Measurements from ENCODE around the gene CDH4.

The CDH4 gene

GRCh38 chr20:61733891-61734732 lies 482.1 kb downstream of the CDH4 start:
- Histone ChIP-seq H3K4me1 (no peaks in the 10 kb centered on the region), H3K4me3 (no peak overlapping the region), H3K36me3 (replicated peaks) (no peaks in the 10 kb centered on the region), H3K9me3 (no peaks in the 10 kb centered on the region), H3K27me3 (ENCODE audit: low read depth) (no peaks in the 10 kb centered on the region)
- in situ Hi-C loops (cut with MboI; ENCODE audit: low sequenced_read_pairs): no loop called here
- no peak for DNase-seq (ENCODE audit: low spot score in 2 of 2)

GRCh38 chr20:61734733-61735502 lies 482.9 kb downstream of the CDH4 start:
- Histone ChIP-seq H3K27me3 (ENCODE audit: low read depth) (no peaks in the 10 kb centered on the region), H3K4me1 (no peaks in the 10 kb centered on the region), H3K4me3 (no peak overlapping the region), H3K9me3 (no peaks in the 10 kb centered on the region), H3K36me3 (replicated peaks) (no peaks in the 10 kb centered on the region)
- in situ Hi-C loops (cut with MboI; ENCODE audit: low sequenced_read_pairs): no loop called here
- DNase-seq (ENCODE audit: low spot score in 2 of 2): no peak

- Histone ChIP-seq H3K27me3 (ENCODE audit: low read depth) (no peaks in the 10 kb centered on the region), H3K9me3 (no peaks in the 10 kb centered on the region), H3K36me3 (replicated peaks) (no peaks in the 10 kb centered on the region), H3K4me1 (no peaks in the 10 kb centered on the region), H3K4me3 (no peak overlapping the region)
- no peak for DNase-seq (ENCODE audit: low spot score in 2 of 2)
- in situ Hi-C loops (cut with MboI; ENCODE audit: low sequenced_read_pairs): no loop called here
Observed at GRCh38 chr20:61735503-61735785, 483.4 kb downstream of the CDH4 start.

GRCh38 chr20:61736001-61736635 lies 484.1 kb downstream of the CDH4 start:
- in situ Hi-C loops (cut with MboI; ENCODE audit: low sequenced_read_pairs): no loop called here

GRCh38 chr20:61736751-61737310 lies 484.8 kb downstream of the CDH4 start:
- in situ Hi-C loops (cut with MboI; ENCODE audit: low sequenced_read_pairs): no loop called here
- H3K4me1 ChIP-seq: no peaks in the 10 kb centered on the region
- DNase-seq (ENCODE audit: low spot score in 2 of 2): no peak
- H3K9me3 ChIP-seq: no peaks in the 10 kb centered on the region
- H3K36me3 ChIP-seq (replicated peaks): no peaks in the 10 kb centered on the region
- H3K4me3 ChIP-seq: no peak overlapping the region
- no peaks in the 10 kb centered on the region for H3K27me3 ChIP-seq (ENCODE audit: low read depth)

More at GRCh38 chr20:61736001-61736635, 484.1 kb downstream of the CDH4 start:
- H3K9me3 ChIP-seq: no peaks in the 10 kb centered on the region
- H3K4me3 ChIP-seq: no peak overlapping the region
- H3K4me1 ChIP-seq: no peaks in the 10 kb centered on the region
- H3K27me3 ChIP-seq (ENCODE audit: low read depth): no peaks in the 10 kb centered on the region
- DNase-seq (ENCODE audit: low spot score in 2 of 2): no peak
- no peaks in the 10 kb centered on the region for H3K36me3 ChIP-seq (replicated peaks)

GRCh38 chr20:61737346-61737745 lies 485.3 kb downstream of the CDH4 start:
- H3K36me3 ChIP-seq (replicated peaks): no peaks in the 10 kb centered on the region
- H3K4me1 ChIP-seq: no peaks in the 10 kb centered on the region
- H3K9me3 ChIP-seq: no peaks in the 10 kb centered on the region
- DNase-seq (ENCODE audit: low spot score in 2 of 2): no peak
- in situ Hi-C loops (cut with MboI; ENCODE audit: low sequenced_read_pairs): no loop called here
- no peaks in the 10 kb centered on the region for H3K27me3 ChIP-seq (ENCODE audit: low read depth)
- H3K4me3 ChIP-seq: no peak overlapping the region

- in situ Hi-C loops (cut with MboI; ENCODE audit: low sequenced_read_pairs): no loop called here
- Histone ChIP-seq H3K9me3 (no peaks in the 10 kb centered on the region), H3K4me3 (no peak overlapping the region), H3K4me1 (no peaks in the 10 kb centered on the region), H3K27me3 (ENCODE audit: low read depth) (no peaks in the 10 kb centered on the region), H3K36me3 (replicated peaks) (no peaks in the 10 kb centered on the region)
- no peak for DNase-seq (ENCODE audit: low spot score in 2 of 2)
Observed at GRCh38 chr20:61737812-61738443, 485.9 kb downstream of the CDH4 start.

GRCh38 chr20:61738601-61739069 lies 486.6 kb downstream of the CDH4 start:
- Histone ChIP-seq H3K36me3 (replicated peaks) (no peaks in the 10 kb centered on the region), H3K9me3 (no peaks in the 10 kb centered on the region), H3K27me3 (ENCODE audit: low read depth) (no peaks in the 10 kb centered on the region), H3K4me1 (no peaks in the 10 kb centered on the region), H3K4me3 (no peak overlapping the region)
- in situ Hi-C loops (cut with MboI; ENCODE audit: low sequenced_read_pairs): no loop called here
- DNase-seq (ENCODE audit: low spot score in 2 of 2): no peak

- H3K27me3 ChIP-seq (ENCODE audit: low read depth): no peaks in the 10 kb centered on the region
- no peaks in the 10 kb centered on the region for H3K36me3 ChIP-seq (replicated peaks)
- in situ Hi-C loops (cut with MboI; ENCODE audit: low sequenced_read_pairs): no loop called here
Observed at GRCh38 chr20:61739086-61739831, 487.2 kb downstream of the CDH4 start.

GRCh38 chr20:61739832-61740118 lies 487.7 kb downstream of the CDH4 start:
- no peak overlapping the region for H3K4me3 ChIP-seq
- in situ Hi-C loops (cut with MboI; ENCODE audit: low sequenced_read_pairs): no loop called here
- DNase-seq (ENCODE audit: low spot score in 2 of 2): no peak
- no peaks in the 10 kb centered on the region for H3K4me1 ChIP-seq
- H3K9me3 ChIP-seq: no peaks in the 10 kb centered on the region
- H3K36me3 ChIP-seq (replicated peaks): no peaks in the 10 kb centered on the region
- H3K27me3 ChIP-seq (ENCODE audit: low read depth): no peaks in the 10 kb centered on the region

More at GRCh38 chr20:61739086-61739831, 487.2 kb downstream of the CDH4 start:
- H3K4me1 ChIP-seq: no peaks in the 10 kb centered on the region
- no peak overlapping the region for H3K4me3 ChIP-seq
- no peak for DNase-seq (ENCODE audit: low spot score in 2 of 2)
- H3K9me3 ChIP-seq: no peaks in the 10 kb centered on the region

- Histone ChIP-seq H3K9me3 (no peaks in the 10 kb centered on the region), H3K4me1 (no peaks in the 10 kb centered on the region), H3K27me3 (ENCODE audit: low read depth) (no peaks in the 10 kb centered on the region), H3K4me3 (no peak overlapping the region), H3K36me3 (replicated peaks) (no peaks in the 10 kb centered on the region)
- in situ Hi-C loops (cut with MboI; ENCODE audit: low sequenced_read_pairs): no loop called here
- DNase-seq (ENCODE audit: low spot score in 2 of 2): no peak
Observed at GRCh38 chr20:61742097-61742825, 490.2 kb downstream of the CDH4 start.

- Histone ChIP-seq H3K27me3 (ENCODE audit: low read depth) (no peaks in the 10 kb centered on the region), H3K36me3 (replicated peaks) (no peaks in the 10 kb centered on the region), H3K4me3 (no peak overlapping the region), H3K9me3 (no peaks in the 10 kb centered on the region), H3K4me1 (no peaks in the 10 kb centered on the region)
- no peak for DNase-seq (ENCODE audit: low spot score in 2 of 2)
- in situ Hi-C loops (cut with MboI; ENCODE audit: low sequenced_read_pairs): no loop called here
Observed at GRCh38 chr20:61743606-61744005, 491.5 kb downstream of the CDH4 start.

Data from HAP-1 (cell line).